Psoas muscle (tissue), 8 donors: ENCODE results near the gene IFT57. TPM values are rescaled to one million over a fixed set of nuclear protein-coding genes. Genes with fewer than 3 reads are reported as not detected.

Source experiments
- ATAC-seq, 4 donors: fragments of 200-7000 bp; cut with Tn5 transposase; one replicate each; pipeline ENCODE4 v1.9.1; 2020; ENCODE audit warnings: moderate library complexity in 3 of 4, mild to moderate bottlenecking in 2 of 4
- DNase-seq, 2 donors: peaks; one replicate each; pipeline ENCODE4 v3.0.0-alpha.2; 2020
- H3K27ac ChIP-seq: fragments of 200-600 bp; one replicate; pipeline ENCODE4 v1.8.0; 2022
- H3K27me3 ChIP-seq, 3 donors: fragments of 200-600 bp in 1 of 3; one replicate each; pipeline versions ENCODE4 v1.6.1 to v1.8.0; 2013 to 2022; ENCODE audit warnings: low read length in 2 of 3, mild to moderate bottlenecking in 2 of 3, moderate library complexity in 1 of 3; ENCODE audit not compliant: insufficient read depth in 3 of 3
- H3K36me3 ChIP-seq, 2 donors: fragments of 200-600 bp in 1 of 2; one replicate each; pipeline versions ENCODE4 v1.6.1 to v1.8.0; 2013 to 2022; ENCODE audit warnings: low read depth in 1 of 2, mild to moderate bottlenecking in 1 of 2, moderate library complexity in 1 of 2; ENCODE audit not compliant: insufficient read depth in 1 of 2
- H3K4me1 ChIP-seq: fragments of 200-600 bp; one replicate; pipeline ENCODE4 v1.8.0; 2022
- H3K4me3 ChIP-seq: fragments of 200-600 bp; one replicate; pipeline ENCODE4 v1.8.0; 2022; ENCODE audit warnings: mild to moderate bottlenecking
- H3K9me3 ChIP-seq: fragments of 200-600 bp; one replicate; pipeline ENCODE4 v1.8.0; 2022
- CTCF ChIP-seq: fragments of 200-600 bp; IDR thresholded peaks from one replicate; pipeline ENCODE4 v1.8.0; 2022; ENCODE audit warnings: antibody characterized with exemption
- WGBS, 3 donors: extraction: QIAGEN DNeasy Blood & Tissue Kit; methylation state at CpG; one replicate each; pipeline versions ENCODE4 v1.1.6 to v1.1.7; 2013; 5-methylcytosine and 5-hydroxymethylcytosine counted together
- intact Hi-C, 2 donors: fragments of 100-400 bp; cut with DNase I; formaldehyde crosslinking; loops; one replicate each; pipeline versions ENCODE4 v1.11.0 to v1.14.2; 2022
- polyA plus RNA-seq, 3 donors: library from polyadenylated mRNA; stranded (reverse); fragments of 200-250 nt; gene quantifications; one replicate each; pipeline ENCODE4 v1.2.3, GENCODE V29; 2013
- total RNA-seq, 4 donors: library from RNA; stranded (reverse); fragmentation: NEBNext Ultra II Directional in 2 of 4; extraction: Animal tissue kit (Norgen Biotek cat#: 25700) in 2 of 4; gene quantifications; one replicate each; pipeline versions ENCODE4 v1.2.1 to v1.2.4, GENCODE V29; 2021 to 2023
- donor health status: healthy with polysubstance abuse.
- donor health status: DM: no; HTN: no; CAD: no; lungs with moderate emphysema.
- donor health status: Bipolar disorder and iron deficiency.
- donor health status: healthy.
- donor health status: DM: yes; HTN: yes; CAD: no.
- donor health status: DM: no; HTN: no; CAD: no.
- donor health status: DM: no; HTN: no; CAD: no.
- donor health status: DM: yes; HTN: yes; CAD: no.

IFT57 gene
- total and polyA plus RNA-seq, 7 donors: 5.3 to 18.0 (median 14.6) TPM

GRCh38 chr3:108201258-108201657 is 21.0 kb downstream of the IFT57 start:
- TF ChIP-seq CTCF: no peak
- intact Hi-C loops: no loop called here
- no peak for DNase-seq
- H3K36me3 ChIP-seq: no peaks in the 10 kb centered on the region
- no peaks in the 10 kb centered on the region for H3K9me3 ChIP-seq
- H3K4me1 ChIP-seq: no peaks in the 10 kb centered on the region
- H3K27me3 ChIP-seq: no peaks in the 10 kb centered on the region
- no peak overlapping the region for H3K27ac ChIP-seq
- H3K4me3 ChIP-seq: no peak overlapping the region
- no peak for ATAC-seq

- Histone ChIP-seq H3K9me3 (no peaks in the 10 kb centered on the region), H3K27me3 (no peaks in the 10 kb centered on the region), H3K4me1 (no peaks in the 10 kb centered on the region), H3K27ac (no peak overlapping the region), H3K4me3 (no peak overlapping the region), H3K36me3 (no peaks in the 10 kb centered on the region)
- intact Hi-C loops: no loop called here
- DNase-seq (no peak), ATAC-seq (no peak)
- no peak for TF ChIP-seq CTCF
- WGBS, 3 donors: 92 to 98% (median 97%) methylated on average over 1 of the region's 1 CpG
Observed at GRCh38 chr3:108200578-108200977, 21.6 kb downstream of the IFT57 start.

- 92 to 98% (median 93%) methylated on average over 2 of the region's 2 CpGs for WGBS, 3 donors
- intact Hi-C loops: no loop called here
- peaks cover 2% of the 10 kb centered on the region for H3K9me3 ChIP-seq
Observed at GRCh38 chr3:108200024-108200423, 22.2 kb downstream of the IFT57 start.

GRCh38 chr3:108191394-108191793 is 30.8 kb downstream of the IFT57 start:
- TF ChIP-seq CTCF: no peak
- H3K9me3 ChIP-seq: peaks cover 8% of the 10 kb centered on the region
- intact Hi-C loops: no loop called here
- no peak overlapping the region for H3K27ac ChIP-seq
- H3K4me3 ChIP-seq: no peak overlapping the region
- H3K36me3 ChIP-seq: peaks cover 5 to 23% of the 10 kb centered on the region in 2 donors
- no peaks in the 10 kb centered on the region for H3K4me1 ChIP-seq
- 96 to 98% (median 98%) methylated on average over 4 of the region's 4 CpGs for WGBS, 3 donors
- DNase-seq (no peak), ATAC-seq (no peak)
- no peaks in the 10 kb centered on the region for H3K27me3 ChIP-seq

More at GRCh38 chr3:108200024-108200423, 22.2 kb downstream of the IFT57 start:
- H3K4me1 ChIP-seq: no peaks in the 10 kb centered on the region
- no peak overlapping the region for H3K4me3 ChIP-seq
- ATAC-seq (no peak), DNase-seq (no peak)
- no peak for TF ChIP-seq CTCF
- H3K36me3 ChIP-seq: no peaks in the 10 kb centered on the region
- no peaks in the 10 kb centered on the region for H3K27me3 ChIP-seq
- H3K27ac ChIP-seq: no peak overlapping the region

GRCh38 chr3:108190346-108190745 is 31.9 kb downstream of the IFT57 start:
- intact Hi-C loops: no loop called here
- Histone ChIP-seq H3K27me3 (no peaks in the 10 kb centered on the region), H3K36me3 (peaks cover 5 to 23% of the 10 kb centered on the region in 2 donors), H3K27ac (no peak overlapping the region), H3K4me1 (no peaks in the 10 kb centered on the region), H3K4me3 (no peak overlapping the region), H3K9me3 (peaks cover 8% of the 10 kb centered on the region)
- ATAC-seq (no peak), DNase-seq (no peak)
- TF ChIP-seq CTCF: no peak
- 81 to 92% (median 83%) methylated on average over 3 of the region's 3 CpGs for WGBS, 3 donors
